Peyer's patch (tissue), 4 donors: Measurements from ENCODE around the gene TRIM46.

Experiments
- POLR2A ChIP-seq, 2 donors: fragments of 450-650 bp; IDR thresholded peaks; one replicate each; pipeline ENCODE4 v1.5.1; 2017; ENCODE audit warnings: antibody characterized with exemption in 2 of 2, mild to moderate bottlenecking in 2 of 2, moderate library complexity in 2 of 2
- TF ChIP-seq, protein P1 (sequence below), 6 experiments: fragments of 450-650 bp in 4 of 6; fragments of 200-600 bp in 2 of 6; sonication (generic) in 1 of 6; IDR thresholded peaks; one replicate each; pipeline ENCODE4 v1.5.1; 2017 to 2019; ENCODE audit warnings: antibody characterized with exemption in 6 of 6, mild to moderate bottlenecking in 3 of 6, moderate library complexity in 1 of 6

DNA sequence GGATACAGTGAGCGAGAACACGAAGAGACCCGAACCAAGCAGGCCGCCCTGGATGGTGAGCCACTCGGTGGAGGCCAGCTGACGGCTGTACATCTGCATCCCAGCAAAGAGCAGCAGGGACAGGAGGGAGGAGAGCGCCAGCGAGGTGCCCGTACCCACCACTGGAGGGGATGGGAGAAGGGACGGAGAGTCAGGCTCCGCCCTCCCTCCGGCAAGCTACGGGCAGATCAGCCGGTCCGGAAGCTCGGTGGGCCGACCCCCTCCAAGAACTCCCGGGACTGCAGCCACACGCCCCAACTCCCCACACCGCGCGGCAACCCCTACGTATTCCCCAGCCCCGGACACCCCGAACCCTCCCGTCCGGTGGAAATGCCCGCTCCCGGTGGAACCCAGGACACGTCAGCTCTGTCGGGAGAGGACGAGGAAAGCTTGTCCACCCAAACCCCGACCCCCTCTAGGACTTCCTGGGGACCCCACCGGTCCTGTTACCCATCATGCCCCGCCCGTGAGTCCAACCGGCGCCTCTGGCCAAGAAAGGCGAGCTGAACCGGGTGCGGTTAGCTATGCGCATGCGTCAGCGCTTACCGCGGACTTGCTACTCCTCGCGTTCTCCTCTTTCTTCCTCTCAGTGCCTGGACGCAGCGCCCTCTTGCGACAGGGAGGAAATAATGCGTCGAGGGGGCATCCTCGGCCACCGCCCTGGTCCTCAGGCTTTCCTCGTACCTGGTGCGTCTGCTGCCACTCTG lies 744 bp upstream of the TRIM46 start, which contains the start of gene KRTCAP2:
- TF ChIP-seq, protein P1, sequence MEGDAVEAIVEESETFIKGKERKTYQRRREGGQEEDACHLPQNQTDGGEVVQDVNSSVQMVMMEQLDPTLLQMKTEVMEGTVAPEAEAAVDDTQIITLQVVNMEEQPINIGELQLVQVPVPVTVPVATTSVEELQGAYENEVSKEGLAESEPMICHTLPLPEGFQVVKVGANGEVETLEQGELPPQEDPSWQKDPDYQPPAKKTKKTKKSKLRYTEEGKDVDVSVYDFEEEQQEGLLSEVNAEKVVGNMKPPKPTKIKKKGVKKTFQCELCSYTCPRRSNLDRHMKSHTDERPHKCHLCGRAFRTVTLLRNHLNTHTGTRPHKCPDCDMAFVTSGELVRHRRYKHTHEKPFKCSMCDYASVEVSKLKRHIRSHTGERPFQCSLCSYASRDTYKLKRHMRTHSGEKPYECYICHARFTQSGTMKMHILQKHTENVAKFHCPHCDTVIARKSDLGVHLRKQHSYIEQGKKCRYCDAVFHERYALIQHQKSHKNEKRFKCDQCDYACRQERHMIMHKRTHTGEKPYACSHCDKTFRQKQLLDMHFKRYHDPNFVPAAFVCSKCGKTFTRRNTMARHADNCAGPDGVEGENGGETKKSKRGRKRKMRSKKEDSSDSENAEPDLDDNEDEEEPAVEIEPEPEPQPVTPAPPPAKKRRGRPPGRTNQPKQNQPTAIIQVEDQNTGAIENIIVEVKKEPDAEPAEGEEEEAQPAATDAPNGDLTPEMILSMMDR (IDR thresholded peaks at IDR 0.05): peak; percentile 94 to 99 (median 96)
- peak; percentile 32 to 67 for TF ChIP-seq POLR2A (IDR thresholded peaks at IDR 0.05)
